SKM-1 treated with dmso at 0.1 percent for 144 hours (cell line): ENCODE data around the gene RSF1.

Experiments used
- DNase-seq: peaks from one replicate; lab custom pipeline; 2025; ENCODE audit not compliant: unreplicated experiment; lab: John Stamatoyannopoulos, UW

Gene RSF1

DNA sequence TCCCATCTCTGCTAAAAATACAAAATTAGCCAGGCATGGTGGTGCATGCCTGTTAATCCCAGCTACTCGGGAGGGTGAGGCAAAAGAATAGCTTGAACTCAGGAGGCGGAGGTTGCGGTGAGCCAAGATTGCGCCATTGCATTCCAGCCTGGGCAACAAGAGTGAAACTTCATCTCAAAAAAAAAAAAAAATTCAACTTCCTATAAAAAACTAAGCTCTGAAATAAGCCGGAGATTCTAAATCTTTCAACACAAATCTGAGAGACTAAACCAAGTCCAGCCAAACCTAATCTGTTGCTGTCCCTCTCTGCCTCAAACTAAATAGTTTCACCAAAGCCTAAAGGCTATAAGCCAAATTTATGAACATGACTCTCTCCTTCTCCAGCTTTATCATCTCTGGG is 186.6 kb downstream of the RSF1 start:
- peak; percentile 59 for DNase-seq

DNA sequence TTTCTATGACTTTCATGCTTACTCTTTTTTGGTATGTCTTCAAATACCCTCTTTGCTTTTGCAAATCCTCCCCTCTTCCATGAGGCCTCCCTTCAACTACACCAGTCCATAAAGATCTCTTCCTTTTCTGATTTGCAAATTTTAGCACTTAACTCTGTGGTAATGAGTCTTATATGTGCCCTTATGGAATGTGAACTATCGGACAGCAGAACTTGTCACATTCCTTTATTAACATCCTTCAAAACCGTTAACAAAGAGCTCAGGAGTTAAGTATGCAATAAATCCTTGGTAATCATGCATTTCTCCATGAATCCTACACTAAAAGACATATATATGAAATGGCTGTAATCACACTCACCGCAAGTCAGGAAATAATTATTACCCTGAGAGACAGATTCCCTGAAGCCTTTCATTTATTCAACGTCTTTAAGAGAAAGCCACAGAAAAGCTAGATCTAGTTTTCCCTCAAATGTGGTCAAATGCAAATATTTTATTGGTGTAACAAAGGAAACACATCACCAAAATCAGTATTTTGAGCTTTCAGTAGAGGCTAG is 190.3 kb downstream of the RSF1 start:
- no peak for DNase-seq

DNA sequence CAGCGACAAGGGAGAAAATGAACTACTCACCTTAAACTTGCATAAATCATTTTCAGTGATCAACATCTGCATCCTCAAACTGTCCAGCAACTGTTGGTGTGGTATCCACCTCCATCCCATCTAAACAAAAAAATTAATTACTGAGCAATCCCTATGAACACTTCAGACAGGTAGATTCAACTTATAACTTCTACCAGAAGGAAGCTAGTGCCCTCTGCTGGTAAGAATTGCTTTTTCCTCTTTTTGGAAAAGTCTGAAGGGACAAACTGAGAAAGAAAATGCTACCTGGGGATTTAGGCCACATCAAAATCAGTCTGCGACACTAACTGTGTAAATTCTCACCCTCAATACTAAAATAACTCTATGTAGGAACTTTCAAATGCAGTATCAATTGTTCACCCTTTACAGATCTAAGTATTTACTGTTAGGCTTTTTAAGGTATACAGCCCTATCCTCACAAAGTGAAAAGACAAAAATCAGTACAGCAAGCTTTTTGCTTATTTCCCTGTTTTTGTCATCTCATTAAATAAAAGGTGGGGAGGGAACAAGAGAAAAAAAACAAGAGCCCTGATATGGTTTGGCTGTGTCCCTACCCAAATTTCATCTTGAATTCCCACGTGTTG is 200.8 kb downstream of the RSF1 start:
- peak; percentile 11 for DNase-seq

DNA sequence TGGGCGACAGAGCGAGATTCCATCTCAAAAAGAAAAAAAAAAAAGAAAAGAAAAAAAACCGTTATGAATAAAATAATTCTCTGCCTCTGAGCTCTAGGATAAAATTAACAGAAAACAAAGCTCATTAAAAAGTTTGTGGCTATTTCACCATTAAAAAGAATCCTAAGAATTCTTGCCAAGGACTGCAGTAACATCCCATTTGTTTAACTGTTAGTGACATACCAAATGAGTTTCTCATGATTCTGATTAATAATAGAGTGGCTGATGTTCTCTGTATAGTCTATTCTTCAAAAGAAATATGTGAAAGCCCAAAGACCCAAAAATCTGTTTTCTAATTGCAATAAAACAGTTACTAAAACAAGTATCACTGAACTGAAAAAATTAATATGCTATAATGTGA is 202.6 kb downstream of the RSF1 start:
- DNase-seq = no peak

DNA sequence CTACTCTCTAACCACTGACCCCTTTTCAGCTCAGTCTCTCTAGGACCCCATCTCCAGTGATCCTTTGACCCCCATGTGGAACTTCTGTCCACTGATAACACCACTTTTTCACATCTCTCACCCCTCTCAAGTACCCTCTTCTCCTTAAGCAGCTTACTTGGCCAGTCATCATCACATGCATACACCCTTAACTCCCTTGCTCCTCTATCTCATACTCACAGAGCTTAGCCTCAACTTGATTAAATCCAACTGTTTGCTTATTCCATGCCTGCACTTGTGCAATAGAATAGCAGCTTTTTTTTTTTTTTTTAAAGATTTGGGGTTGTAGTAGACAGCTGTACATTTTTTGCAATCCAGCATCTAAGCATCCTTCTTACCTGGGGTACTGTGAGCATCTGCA is 208.6 kb downstream of the RSF1 start:
- DNase-seq = no peak
